T-helper 2 cell (primary cell): ENCODE data around the gene PRSS53.
A peak's percentile ranks its signal among the peaks of the same experiment; 100 is the strongest.
"Not testable (repeated sequence)": the region's sequence is repeated elsewhere in the genome, so short reads cannot be mapped to it uniquely, and the experiment has no call there.

Experiments used
- DNase-seq, 5 experiments: peaks; one replicate each; pipeline versions ENCODE4 v3.0.0 to v3.0.0-alpha.2; 2012 to 2022

The PRSS53 gene

DNA sequence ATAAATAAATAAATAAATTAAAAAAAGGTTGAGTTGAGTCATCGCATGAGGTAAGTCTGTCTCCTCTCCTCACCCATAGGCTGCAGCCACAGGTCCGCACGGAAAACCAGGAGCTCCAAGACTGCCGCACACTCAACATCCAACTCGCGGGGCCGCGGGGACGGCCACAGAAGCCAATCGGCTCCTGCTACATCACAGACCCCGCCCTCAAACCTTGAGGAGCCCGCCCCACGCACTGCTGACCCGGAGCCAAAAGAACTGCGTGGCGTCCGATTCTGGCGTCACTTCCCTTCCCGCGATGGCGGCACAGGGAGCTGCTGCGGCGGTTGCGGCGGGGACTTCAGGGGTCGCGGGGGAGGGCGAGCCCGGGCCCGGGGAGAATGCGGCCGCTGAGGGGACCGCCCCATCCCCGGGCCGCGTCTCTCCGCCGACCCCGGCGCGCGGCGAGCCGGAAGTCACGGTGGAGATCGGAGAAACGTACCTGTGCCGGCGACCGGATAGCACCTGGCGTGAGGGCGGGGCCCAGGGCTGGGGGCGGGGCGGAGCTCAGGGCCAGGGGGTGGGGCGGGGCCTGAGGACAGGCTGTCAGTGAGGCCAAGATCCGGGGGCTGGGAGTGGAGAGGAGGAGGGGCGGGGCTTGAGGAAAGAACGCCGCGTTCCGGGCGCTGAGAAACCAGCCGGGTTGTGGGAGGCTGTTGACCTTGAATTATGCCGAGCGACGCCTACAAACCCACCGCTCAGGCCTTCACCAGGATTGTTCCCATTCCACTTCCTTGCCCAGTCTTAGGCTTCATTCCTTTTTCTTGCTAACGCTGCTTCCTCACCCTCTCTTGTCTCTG is 28.9 kb upstream of the PRSS53 start, which contains the start of gene KAT8:
Gene KAT8, plus strand, starts transcription at position 281 of the 839 bp plus-strand sequence. Its CDS starts 18 bp downstream, at position 299.
- DNase-seq, result peak; percentile 94 to 98 (median 95)

DNA sequence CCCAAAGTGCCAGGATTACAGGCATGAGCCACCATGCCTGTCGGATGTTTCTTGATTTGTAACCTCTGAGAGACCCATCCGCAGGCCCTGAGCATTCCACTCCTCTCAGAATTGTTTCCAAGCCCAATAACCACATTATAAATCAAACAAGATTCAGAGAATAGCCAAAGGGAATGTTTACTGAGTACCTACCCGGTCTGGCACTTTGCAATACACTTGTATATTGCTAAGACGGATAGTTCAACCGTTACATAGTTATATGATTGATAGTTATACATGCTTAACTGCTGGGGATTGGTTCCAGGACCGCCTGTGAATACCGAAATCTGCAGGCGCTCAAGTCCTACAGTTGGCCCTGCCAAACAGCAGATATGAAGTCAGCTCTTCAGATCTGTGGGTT is 25.7 kb upstream of the PRSS53 start:
- DNase-seq, result no peak

DNA sequence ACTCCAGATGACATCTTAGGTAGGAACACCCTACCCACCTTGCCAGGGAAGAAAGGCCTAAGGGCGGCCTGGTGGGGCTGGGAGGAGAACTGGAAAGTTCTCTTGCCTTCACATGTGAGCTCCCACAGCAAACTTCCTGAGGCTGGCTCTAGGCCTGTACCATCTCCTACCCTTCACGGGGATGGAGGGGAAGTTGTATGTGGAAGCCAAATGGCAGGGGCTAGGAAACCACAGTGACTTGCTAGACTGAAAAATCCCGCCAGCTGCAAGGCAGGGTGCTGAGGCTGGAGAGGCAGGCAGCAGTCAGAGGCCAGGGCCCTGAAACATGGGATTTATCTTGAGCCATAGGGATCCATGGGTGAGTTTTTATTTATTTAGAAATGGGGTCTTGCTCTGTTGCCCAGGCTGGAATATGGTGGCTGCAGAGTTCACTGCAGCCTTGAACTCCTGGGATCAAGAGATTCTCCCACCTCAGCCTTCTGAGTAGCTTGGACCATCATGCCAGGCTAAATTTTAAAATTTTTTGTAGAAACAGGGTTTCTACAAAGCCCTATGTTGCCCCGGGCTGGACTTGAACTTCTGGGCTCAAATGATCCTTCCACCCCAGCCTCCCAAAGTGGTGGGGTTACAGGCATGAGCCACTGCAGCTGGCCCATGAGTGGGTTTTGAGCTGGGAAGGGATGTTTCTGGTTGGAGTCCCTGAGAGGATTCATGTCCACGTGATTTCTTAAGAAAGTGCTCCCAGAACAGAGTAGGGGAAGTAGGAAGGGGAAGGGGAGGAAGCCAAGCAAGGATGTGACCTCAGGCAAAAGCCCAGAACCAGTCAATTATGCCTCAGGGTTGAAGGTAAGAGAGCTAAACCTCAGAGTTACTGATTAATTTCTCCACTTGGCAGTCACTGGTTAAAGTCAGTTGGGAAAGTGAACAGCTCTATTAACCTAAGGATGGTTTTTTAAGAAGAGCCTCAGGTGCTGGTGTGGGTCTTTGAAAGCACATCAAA is 24.7 kb upstream of the PRSS53 start:
- no peak for DNase-seq

DNA sequence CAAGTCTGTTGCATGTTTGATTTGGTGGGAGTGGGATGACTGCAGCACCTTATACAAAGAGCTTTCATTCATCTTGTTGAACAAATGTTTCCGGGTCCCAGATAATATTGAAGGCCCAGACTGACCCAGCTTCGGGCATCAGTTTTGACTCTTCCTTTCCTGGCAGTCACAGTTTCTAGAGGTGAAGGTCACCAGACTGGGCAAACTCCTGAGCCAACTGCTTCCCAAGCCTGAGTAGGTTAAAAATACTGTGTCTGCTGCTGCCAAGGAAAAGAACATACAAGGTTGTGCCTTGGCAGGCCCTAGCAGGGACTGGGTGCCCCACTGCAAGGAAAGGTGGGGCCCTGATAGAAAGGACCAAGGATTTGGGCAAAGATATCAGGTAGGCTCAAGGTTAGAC is 24.0 kb upstream of the PRSS53 start:
- DNase-seq, result no peak

DNA sequence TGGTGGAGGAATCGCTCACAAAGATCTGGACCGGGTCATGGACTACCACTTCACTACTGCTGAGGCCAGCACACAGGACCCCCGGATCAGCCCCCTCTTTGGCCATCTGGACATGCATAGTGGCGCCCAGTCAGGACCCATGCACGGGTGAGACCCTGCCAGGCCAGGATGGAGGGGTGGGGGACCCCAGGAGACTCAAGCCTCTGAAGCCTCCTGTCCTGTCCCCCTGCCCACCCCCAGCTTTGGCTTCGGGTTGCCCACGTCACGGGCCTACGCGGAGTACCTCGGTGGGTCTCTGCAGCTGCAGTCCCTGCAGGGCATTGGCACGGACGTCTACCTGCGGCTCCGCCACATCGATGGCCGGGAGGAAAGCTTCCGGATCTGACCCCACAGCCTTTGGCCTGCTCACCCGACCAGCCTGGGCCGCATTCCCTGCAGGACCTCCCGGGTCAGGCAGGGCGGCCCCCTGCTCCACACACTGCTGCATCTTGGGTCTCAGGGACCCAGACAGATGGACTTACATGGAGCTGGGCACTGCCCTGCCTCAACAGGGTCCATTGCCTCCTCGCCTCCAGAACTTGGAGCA is 23.2 kb upstream of the PRSS53 start:
- no peak for DNase-seq

DNA sequence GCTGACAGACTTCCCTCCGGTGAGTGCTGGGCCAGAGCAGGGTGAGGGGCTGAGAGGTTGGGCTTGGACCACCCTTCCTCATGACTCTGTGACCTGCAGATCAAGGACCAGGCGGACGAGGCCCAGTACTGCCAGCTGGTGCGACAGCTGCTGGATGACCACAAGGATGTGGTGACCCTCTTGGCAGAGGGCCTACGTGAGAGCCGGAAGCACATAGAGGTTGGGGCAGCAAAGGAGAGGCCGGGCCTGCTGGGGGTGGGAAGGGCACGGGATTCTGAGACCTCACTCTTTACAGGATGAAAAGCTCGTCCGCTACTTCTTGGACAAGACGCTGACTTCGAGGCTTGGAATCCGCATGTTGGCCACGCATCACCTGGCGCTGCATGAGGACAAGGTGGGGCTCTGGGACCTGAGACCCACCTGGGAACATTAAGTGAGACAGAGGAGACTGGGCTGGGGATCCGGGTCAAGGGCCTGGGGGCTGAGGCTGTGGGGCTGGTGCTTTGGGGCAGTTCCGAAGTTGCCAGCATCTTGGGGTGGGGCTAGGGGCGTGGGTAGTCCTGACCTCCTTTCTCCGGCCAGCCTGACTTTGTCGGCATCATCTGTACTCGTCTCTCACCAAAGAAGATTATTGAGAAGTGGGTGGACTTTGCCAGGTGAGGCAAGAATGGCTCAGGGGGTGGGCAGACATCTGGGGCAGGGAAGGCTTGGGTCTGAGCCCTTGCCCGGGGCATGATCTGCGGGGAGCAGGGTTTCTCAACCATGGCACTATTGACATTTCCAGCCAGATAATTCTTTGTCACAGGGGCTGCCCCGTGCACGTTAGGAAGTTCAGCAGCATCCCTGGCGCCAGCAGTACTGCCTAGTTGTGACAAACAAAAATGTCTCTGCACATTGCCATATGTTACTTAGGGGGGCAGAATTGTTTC is 21.6 kb upstream of the PRSS53 start:
- no peak for DNase-seq

DNA sequence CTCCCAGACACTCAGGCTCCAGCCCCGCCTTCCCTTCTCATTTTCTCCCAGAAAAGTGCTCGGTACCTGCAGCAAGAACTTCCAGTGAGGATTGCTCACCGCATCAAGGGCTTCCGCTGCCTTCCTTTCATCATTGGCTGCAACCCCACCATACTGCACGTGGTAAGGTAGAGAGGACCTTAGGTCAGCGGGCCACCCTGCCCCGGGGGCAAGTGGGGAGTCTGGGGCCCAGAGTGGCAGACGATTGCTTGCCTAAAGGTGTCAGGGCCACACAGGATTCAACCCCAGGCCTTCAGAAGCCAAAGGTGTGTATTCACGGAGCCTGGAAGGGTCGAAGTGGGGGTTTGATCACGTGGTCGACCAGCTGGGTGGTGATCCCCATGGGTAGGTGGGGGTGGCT is 20.9 kb upstream of the PRSS53 start:
- no peak for DNase-seq

DNA sequence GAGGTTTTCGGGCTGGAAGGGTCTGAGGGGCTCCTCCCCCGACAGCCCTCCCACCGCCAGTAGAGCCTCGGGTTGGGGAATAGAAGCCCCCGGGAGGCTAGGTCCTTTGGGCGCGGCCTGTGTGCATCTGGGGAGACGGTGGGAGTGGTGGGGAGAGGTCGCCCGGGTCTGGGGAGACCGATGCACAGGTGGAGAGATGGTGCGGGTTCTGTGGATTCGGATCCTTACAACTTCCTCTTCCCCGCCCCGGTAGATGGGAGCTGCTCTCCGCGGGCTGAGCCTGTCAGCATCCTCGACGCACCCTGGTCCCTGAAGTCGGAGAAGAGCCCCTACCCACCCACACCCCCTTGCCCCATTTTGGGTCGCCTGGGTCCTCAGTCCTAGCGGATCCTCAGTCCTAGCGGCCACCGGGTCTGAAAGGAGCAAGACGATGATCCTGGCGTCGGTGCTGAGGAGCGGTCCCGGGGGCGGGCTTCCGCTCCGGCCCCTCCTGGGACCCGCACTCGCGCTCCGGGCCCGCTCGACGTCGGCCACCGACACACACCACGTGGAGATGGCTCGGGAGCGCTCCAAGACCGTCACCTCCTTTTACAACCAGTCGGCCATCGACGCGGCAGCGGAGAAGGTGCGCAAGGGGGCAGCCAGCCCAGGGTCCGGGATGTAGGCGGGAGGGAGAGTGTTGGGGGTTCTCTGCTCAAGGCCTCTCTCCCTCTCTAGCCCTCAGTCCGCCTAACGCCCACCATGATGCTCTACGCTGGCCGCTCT is 20.2 kb upstream of the PRSS53 start:
- DNase-seq, result no peak

DNA sequence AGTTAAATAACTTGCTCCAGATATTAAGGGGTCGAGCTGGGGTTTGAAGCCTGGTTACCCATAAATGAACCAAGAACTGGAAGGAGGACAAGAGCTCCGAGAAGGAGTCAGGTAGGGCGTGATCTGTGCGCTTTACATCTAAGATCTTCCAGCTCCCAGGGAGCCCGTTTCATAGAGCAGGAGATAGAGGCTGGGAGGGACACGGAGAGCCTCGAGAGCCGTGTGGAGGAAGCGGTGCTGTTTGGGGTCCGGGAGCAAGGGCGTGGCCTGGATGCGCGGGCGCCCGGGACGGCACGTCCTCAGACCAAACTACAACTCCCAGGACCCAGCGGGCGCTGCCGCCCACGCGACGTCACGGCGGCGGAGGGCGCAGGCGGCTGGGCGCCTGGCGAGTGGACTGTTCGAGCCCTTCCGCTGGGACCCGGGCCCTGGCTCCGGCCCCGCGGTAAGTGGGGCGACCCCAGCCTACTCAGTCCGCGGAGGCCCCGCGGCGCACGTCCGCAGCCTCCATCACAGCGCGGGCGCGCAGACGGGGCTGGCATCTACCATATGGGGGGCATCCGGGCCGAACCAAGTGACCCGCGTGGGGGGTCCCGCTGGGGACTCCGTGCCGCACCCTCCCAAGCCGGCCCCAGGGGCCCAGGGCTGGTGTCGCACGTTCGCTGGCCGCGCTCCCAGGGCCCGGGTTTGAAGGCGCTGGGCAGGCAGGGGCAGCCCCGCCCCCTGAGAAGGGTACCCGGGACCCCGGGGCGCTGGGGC is 19.5 kb upstream of the PRSS53 start, which contains the start of gene BCKDK:
Gene BCKDK, plus strand, starts transcription at position 352 of the 759 bp plus-strand sequence. CDS start 838 bp downstream, outside the sequence.
- DNase-seq, result peak; percentile 28 to 81 (median 42)

DNA sequence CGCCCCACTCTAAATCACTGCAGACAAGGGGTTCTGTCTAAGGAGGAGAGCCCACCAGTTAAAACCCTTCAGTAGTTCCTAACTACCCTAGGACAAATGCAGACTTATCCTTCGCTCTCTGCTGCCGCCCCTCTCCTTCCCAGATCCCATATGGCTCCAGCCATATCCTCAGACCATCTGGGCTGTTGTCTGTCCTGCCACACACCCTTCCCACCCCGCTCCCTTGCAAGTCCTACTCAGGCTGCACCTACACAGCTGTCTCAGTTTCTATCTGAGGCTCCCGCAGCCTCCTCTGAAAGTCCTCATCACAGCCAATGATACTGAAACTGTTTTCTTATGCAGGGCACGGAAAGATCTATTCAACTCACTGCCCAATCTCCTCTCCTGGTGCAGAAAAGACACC is 18.7 kb upstream of the PRSS53 start:
- peak in 1 of 5 experiments; percentile 55 for DNase-seq

DNA sequence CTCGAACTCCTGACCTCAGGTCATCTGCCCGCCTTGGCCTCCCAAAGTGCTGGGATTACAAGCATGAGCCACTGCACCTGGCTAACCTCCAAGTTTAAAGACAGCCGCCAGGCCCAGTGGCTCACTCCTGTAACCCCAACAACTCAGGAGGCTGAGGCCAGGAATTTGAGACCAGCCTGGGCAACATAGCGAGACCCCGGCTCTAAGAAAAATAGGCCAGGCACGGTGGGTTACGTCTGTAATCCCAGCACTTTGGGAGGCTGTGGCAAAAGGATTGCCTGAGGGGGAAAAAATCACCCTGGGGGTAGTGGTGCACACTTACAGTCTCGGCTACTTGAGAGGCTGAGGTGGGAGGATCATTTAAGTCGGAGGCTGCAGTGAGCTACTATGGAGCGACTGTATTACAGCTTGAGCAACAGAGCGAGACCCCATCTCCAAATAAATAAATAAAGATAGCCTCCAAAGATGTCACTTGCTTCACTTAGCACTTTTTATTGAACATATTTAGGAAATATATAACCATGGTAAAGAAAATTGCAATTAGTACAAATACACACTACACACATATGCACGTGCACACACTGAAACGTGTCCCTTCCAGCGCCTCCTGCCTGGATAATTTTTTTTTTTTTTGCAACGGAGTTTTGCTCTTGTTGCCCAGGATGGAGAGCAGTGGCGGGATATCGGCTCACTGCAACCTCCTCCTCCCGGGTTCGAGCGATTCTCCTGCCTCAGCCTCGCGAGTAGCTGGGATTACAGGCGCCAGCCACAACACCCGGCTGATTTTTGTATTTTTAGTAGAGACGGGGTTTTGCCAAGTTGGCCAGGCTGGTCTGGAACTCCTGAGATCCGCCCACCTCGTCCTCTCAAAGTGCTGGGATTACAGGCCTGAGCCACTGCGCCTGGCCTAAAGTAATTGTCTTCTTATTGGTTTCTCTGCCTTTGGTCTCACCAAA is 18.0 kb upstream of the PRSS53 start:
- DNase-seq, result no peak

DNA sequence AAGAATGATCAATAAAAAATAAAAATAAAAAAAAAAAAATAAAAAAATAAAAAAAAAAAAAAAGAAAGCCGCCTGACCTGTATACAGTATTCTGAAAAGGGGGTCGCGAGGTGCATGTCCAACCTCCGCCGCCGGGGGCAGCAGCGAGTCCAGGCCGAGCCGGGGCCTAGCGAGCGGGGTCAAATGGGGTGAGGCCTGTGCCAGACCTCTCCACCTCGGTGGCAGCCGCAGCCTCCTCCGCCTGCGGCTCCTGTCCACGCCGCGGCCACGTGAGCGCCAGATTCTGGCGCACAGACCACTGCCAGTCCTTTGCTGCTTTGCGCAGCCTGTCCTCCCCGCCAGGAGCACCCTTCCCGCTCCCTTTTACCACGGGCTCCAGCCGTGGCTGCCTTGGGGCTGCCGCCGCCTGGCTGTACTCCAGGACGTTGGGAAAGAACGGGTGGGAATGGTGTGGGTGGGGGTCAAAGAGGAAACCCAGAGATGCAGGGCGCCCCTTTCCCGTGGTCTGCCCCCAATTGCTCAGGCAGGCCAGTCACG is 17.0 kb upstream of the PRSS53 start:
- DNase-seq, result peak; percentile 67 to 74 (median 68)

DNA sequence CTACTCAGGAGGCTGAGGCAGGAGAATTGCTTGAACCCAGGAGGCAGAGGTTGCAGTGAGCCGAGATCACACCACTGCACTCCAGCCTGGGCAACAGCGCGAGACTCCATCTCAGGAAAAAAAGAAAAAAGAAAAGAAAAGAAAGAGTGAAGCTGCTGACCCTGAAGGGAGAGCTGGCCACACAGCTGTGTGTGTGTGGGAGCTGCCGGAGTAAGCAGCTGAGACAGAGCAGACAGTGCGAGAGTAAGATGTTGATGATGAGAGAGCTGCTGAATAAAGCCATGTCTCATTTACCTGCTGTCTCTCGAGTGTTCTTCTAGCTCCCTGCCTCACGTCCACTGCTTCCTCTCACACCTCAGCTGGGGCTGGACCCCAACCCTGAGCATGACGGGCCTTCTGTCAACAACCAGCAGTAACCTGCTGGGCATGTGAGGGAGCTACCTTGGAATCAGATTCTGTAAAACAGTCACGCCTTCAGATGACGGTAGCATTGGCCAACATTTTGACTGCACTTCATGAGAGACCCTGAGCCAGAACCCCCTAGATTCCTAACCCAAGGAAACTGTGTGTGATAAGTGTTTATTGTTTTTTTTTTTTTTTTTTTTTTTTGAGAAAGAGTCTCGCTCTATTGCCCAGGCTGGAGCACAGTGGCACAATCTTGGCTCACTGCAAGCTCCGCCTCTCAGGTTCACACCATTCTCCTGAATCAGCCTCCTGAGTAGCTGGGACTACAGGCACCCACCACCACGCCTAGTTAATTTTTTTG is 12.3 kb upstream of the PRSS53 start:
- DNase-seq, result not testable (repeated sequence)

DNA sequence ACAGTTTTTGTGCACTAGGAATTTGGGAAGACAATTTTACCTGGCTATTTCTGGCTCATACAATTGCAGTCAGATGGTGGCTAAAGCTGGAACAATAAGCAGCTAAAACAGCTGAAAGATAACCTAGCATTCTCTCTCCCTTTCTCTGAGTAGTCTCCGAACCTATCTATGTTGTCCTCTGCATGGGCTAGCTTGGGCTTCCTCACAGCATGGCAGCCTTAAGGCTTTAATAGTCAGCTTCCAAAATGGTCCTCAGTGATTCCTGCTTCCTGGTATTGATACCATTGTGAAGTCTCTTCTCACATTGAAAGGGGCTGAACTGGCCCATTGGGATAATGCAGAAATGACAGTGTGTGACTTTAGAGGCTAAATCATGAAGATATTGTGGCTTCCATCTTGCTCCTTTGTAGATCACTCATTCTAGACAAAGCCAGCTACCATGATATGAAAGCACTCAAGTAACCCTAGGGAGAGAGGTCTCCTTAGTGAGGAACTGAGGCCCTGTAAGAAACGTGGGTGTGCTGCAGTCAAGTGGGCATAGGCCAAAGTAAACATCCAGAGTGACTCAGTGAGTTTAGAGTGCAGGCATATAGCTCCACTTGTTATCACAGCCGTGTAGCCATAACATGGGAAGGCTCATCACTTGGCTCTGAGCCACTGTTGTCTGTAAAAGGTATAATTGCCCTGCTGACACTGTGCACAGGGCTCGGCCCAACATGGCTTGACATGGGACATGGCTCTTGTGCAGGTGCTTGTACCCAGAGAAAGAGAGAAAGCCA is 11.3 kb upstream of the PRSS53 start:
- DNase-seq, result no peak

DNA sequence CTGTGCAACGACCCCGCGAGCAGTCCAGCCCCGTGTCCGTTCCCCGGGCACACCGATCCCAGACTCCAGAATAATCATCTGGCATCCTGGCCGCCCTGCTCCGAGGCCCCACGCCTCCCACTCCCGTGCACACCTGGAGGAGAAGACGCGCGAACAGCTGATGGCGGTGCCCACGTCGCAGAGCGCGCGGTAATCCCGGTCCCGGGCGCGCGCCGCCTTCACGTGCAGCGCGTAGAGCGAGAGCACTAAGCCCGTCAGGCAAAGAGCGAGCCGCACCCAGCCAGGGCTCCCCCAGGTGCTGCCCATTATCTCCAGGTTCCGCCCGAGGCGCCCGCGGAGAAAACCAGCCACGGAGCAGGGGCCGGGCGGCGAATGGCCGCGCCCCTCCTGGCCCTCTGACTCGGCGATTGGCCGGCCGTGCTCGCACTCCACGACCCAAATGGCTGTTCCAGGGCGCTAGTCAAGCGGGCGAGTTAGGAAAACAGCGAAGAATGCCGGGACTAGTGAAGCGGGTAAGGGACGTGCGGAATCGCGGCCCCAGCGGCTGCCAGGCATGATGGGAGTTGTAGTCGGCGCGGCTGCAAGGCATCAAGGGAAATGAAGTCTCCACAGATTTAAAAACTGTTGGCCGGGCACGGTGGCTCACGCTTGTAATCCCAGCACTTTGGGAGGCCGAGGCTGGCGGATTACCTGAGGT is 5.8 kb upstream of the PRSS53 start, which contains the start of gene VKORC1:
Gene VKORC1, minus strand, starts transcription at position 374 of the 697 bp plus-strand sequence. Its CDS starts 68 bp downstream, at position 306.
- DNase-seq, result peak; percentile 65 to 91 (median 82)

DNA sequence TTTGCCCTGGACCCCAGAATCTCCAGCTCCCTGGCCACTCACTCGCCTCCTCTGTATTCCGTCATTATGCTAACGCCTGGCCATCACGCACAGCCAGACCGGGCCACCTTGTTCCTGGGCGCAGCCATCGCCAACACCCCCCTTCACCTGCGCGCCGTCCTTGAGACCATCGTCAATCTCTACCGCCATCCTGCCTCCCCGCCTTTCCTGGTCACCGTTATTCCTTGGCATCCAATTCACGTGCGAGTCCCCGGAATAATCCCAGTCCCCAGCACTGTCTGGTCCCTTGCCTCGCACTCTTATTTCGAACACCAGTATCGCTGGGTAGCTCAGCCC is 5.3 kb upstream of the PRSS53 start:
- DNase-seq, result no peak
